SK-N-SH (cell line): ENCODE results near the gene PCSK6. TPM values are rescaled to one million over a fixed set of nuclear protein-coding genes. Genes with fewer than 3 reads are reported as not detected.

Source experiments
- CTCF ChIA-PET: fragments of 300-600, 350-600 bp; formaldehyde crosslinking; extraction: SDS; loops from one replicate; lab custom pipeline; 2021; lab: Yijun Ruan, JAX
- POLR2A ChIA-PET: fragments of 350-600 bp; sonication (Branson Sonifier 250); formaldehyde crosslinking; extraction: SDS; loops from one replicate; lab custom pipeline; 2020; ENCODE audit warnings: antibody characterized with exemption, inconsistent platforms; lab: Yijun Ruan, JAX
- DNase-seq: peaks from one replicate; pipeline ENCODE4 v3.0.0; 2012
- H2AFZ ChIP-seq: fragments of 200-600 bp; sonication (generic); 2 replicates; pipeline ENCODE4 v1.8.1; 2016; ENCODE audit warnings: antibody characterized with exemption, mild to moderate bottlenecking, low read depth
- H3F3A ChIP-seq: fragments of 200-600 bp; sonication (generic); replicated peaks from 2 replicates; pipeline ENCODE3; 2016; ENCODE audit warnings: antibody characterized with exemption, mild to moderate bottlenecking; ENCODE audit not compliant: insufficient read depth
- H3K27ac ChIP-seq, 2 experiments: fragments of 200-500 bp in 1 of 2; fragments of 200-600 bp in 1 of 2; sonication (Bioruptor generic) in 1 of 2; sonication (generic), shearing (Covaris generic) in 1 of 2; 2 replicates each; pipeline versions ENCODE4 v1.5.1 to v1.6.1; 2014 to 2016; ENCODE audit warnings: low read depth in 2 of 2, inconsistent platforms in 1 of 2, low read length in 1 of 2, mild to moderate bottlenecking in 1 of 2, mixed read lengths in 1 of 2
- H3K27me3 ChIP-seq: fragments of 200-600 bp; sonication (generic), shearing (Covaris generic); 2 replicates; pipeline ENCODE4 v1.6.1; 2016; ENCODE audit warnings: mixed run types; ENCODE audit not compliant: insufficient read depth
- H3K36me3 ChIP-seq, 2 experiments: fragments of 200-500 bp in 1 of 2; fragments of 200-600 bp in 1 of 2; sonication (Bioruptor generic) in 1 of 2; sonication (generic) in 1 of 2; replicated peaks in 1 of 2; 2 replicates each; pipeline versions ENCODE3 to v1.5.1; 2014 to 2016; ENCODE audit warnings: low read length in 1 of 2, mild to moderate bottlenecking in 1 of 2; ENCODE audit not compliant: insufficient read depth in 2 of 2, control insufficient read depth in 1 of 2
- H3K4me1 ChIP-seq, 2 experiments: fragments of 200-500 bp in 1 of 2; fragments of 200-600 bp in 1 of 2; sonication (Bioruptor generic) in 1 of 2; sonication (generic), shearing (Covaris generic) in 1 of 2; 2 replicates each; pipeline versions ENCODE4 v1.5.1 to v1.6.1; 2014 to 2016; ENCODE audit warnings: low read depth in 1 of 2, low read length in 1 of 2, mixed run types in 1 of 2; ENCODE audit not compliant: insufficient read depth in 2 of 2, control insufficient read depth in 1 of 2
- H3K4me2 ChIP-seq: fragments of 200-600 bp; sonication (generic), shearing (Covaris generic); 2 replicates; pipeline ENCODE4 v1.6.1; 2017; ENCODE audit warnings: mixed run types
- H3K4me3 ChIP-seq, 2 experiments: fragments of 200-500 bp in 1 of 2; fragments of 200-600 bp in 1 of 2; sonication (Bioruptor generic) in 1 of 2; sonication (generic), shearing (Covaris generic) in 1 of 2; 2 replicates each; pipeline versions ENCODE4 v1.5.1 to v1.8.1; 2014 to 2016; ENCODE audit warnings: low read depth in 2 of 2, inconsistent platforms in 1 of 2, low read length in 1 of 2, mild to moderate bottlenecking in 1 of 2, mixed read lengths in 1 of 2, moderate library complexity in 1 of 2
- H3K79me2 ChIP-seq: fragments of 200-600 bp; sonication (generic); 2 replicates; pipeline ENCODE4 v1.8.1; 2017; ENCODE audit warnings: mild to moderate bottlenecking; ENCODE audit not compliant: insufficient read depth
- H3K9ac ChIP-seq: fragments of 200-600 bp; sonication (generic); 2 replicates; pipeline ENCODE4 v1.6.1; 2017; ENCODE audit warnings: mixed run types
- H3K9me2 ChIP-seq: fragments of 200-600 bp; sonication (generic); 2 replicates; pipeline ENCODE4 v1.6.1; 2017; ENCODE audit warnings: mixed run types
- H3K9me3 ChIP-seq: fragments of 200-600 bp; sonication (generic); 2 replicates; pipeline ENCODE4 v1.6.1; 2017; ENCODE audit warnings: mixed run types, mild to moderate bottlenecking, moderate library complexity
- H4K20me1 ChIP-seq: fragments of 200-600 bp; sonication (generic); 2 replicates; pipeline ENCODE4 v1.6.1; 2017; ENCODE audit warnings: mild to moderate bottlenecking, mixed run types; ENCODE audit not compliant: insufficient read depth
- CHD2 ChIP-seq: fragments of 150-350 bp; IDR thresholded peaks from 2 replicates; pipeline ENCODE4 v1.6.1; 2018; ENCODE audit warnings: low read length; ENCODE audit not compliant: partially characterized antibody
- CTCF ChIP-seq: fragments of 200-600 bp; sonication (generic); IDR thresholded peaks from 2 replicates; pipeline ENCODE4 v1.6.1; 2017; ENCODE audit warnings: antibody characterized with exemption, mild to moderate bottlenecking, moderate library complexity
- ELF1 ChIP-seq: IDR thresholded peaks from 2 replicates; pipeline ENCODE4 v1.4.0; 2012
- EP300 ChIP-seq, 2 experiments: IDR thresholded peaks; 2 replicates each; pipeline versions ENCODE4 v1.4.0 to v1.6.1; 2012; ENCODE audit warnings: borderline replicate concordance in 1 of 2, low read depth in 1 of 2, low read length in 1 of 2
- FOSL2 ChIP-seq: IDR thresholded peaks from 2 replicates; pipeline ENCODE4 v1.4.0; 2012; ENCODE audit warnings: low read depth, mild to moderate bottlenecking, moderate library complexity, borderline replicate concordance
- MAX ChIP-seq: IDR thresholded peaks from 2 replicates; pipeline ENCODE4 v1.4.0; 2012; ENCODE audit warnings: low read depth
- NFIC ChIP-seq: IDR thresholded peaks from 2 replicates; pipeline ENCODE4 v1.4.0; 2012; ENCODE audit warnings: borderline replicate concordance
- POLR2AphosphoS5 ChIP-seq: IDR thresholded peaks from 2 replicates; pipeline ENCODE4 v1.6.1; 2012; ENCODE audit warnings: low read depth, low read length
- REST ChIP-seq: IDR thresholded peaks from 2 replicates; pipeline ENCODE4 v1.6.1; 2012; ENCODE audit warnings: mild to moderate bottlenecking, low read depth, low read length, moderate library complexity
- RXRA ChIP-seq: IDR thresholded peaks from 2 replicates; pipeline ENCODE4 v1.4.0; 2012; ENCODE audit warnings: low read depth, mild to moderate bottlenecking, borderline replicate concordance
- SIN3A ChIP-seq: IDR thresholded peaks from 2 replicates; pipeline ENCODE4 v1.6.1; 2012; ENCODE audit warnings: low read depth, mild to moderate bottlenecking, low read length, moderate library complexity, borderline replicate concordance
- TCF12 ChIP-seq: IDR thresholded peaks from 2 replicates; pipeline ENCODE4 v1.4.0; 2012
- USF1 ChIP-seq: IDR thresholded peaks from 2 replicates; pipeline ENCODE4 v1.4.0; 2012; ENCODE audit warnings: low read depth, borderline replicate concordance
- ZBTB33 ChIP-seq: IDR thresholded peaks from 2 replicates; pipeline ENCODE4 v1.4.0; 2012; ENCODE audit warnings: low read depth, borderline replicate concordance
- WGBS: methylation state at CpG from one replicate; pipeline ENCODE4 v1.1.6; 2017; ENCODE audit warnings: low lambda C conversion rate; 5-methylcytosine and 5-hydroxymethylcytosine counted together
- polyA plus RNA-seq, 3 experiments: library from polyadenylated mRNA; depleted of rRNA; stranded (reverse); fragments of >200 nt; gene quantifications; 2 replicates each; pipeline ENCODE4 v1.2.3, GENCODE V29; 2012

PCSK6 gene
- polyA plus RNA-seq, 1 of the 3 experiments (the other 2 are of a cell fraction): 0.03 TPM

GRCh38 chr15:101280007-101280406, 209.5 kb downstream of the PCSK6 start:
- POLR2A ChIA-PET: no interaction called here

More at GRCh38 chr15:101280007-101280406, 209.5 kb downstream of the PCSK6 start:
- no peak overlapping the region for H2AFZ ChIP-seq
- H4K20me1 ChIP-seq: peaks cover 13% of the 10 kb centered on the region
- DNase-seq: no peak
- H3K4me1 ChIP-seq: peaks cover 3 to 17% of the 10 kb centered on the region in 2 experiments; a peak in 1 of 4 replicates
- H3K9me3 ChIP-seq: no peaks in the 10 kb centered on the region
- H3F3A ChIP-seq: peaks cover 16% of the 10 kb centered on the region
- no peaks in the 10 kb centered on the region for H3K27me3 ChIP-seq
- no peak overlapping the region for H3K4me3 ChIP-seq
- no peak overlapping the region for H3K9ac ChIP-seq
- no peak overlapping the region for H3K4me2 ChIP-seq
- CTCF ChIA-PET: no interaction called here
- H3K36me3 ChIP-seq: peaks cover 41 to 53% of the 10 kb centered on the region in 2 experiments
- TF ChIP-seq CTCF: no peak
- TF ChIP-seq MAX: no peak
- TF ChIP-seq TCF12: no peak
- no peak for TF ChIP-seq NFIC
- no peak for TF ChIP-seq ELF1
- no peak for TF ChIP-seq POLR2AphosphoS5
- TF ChIP-seq ZBTB33: no peak
- TF ChIP-seq SIN3A: no peak
- TF ChIP-seq REST: no peak
- no peak for TF ChIP-seq USF1
- TF ChIP-seq EP300 (IDR thresholded peaks at IDR 0.05; ENCODE audit: borderline replicate concordance in 1 of 2, low read depth in 1 of 2, low read length in 1 of 2): no peak
- TF ChIP-seq RXRA: no peak
- TF ChIP-seq FOSL2: no peak
- no peak for TF ChIP-seq CHD2
- no peaks in the 10 kb centered on the region for H3K9me2 ChIP-seq
- H3K27ac ChIP-seq: no peak overlapping the region
- H3K79me2 ChIP-seq: peaks cover 22% of the 10 kb centered on the region
- WGBS: 100% methylated on average over 2 of the region's 2 CpGs
